Activated CD4-positive, CD25-positive, alpha-beta regulatory T cell treated with anti-CD3 and anti-CD28 coated beads, Interleukin-2, amount 50 U/mL, for 72 hours (primary cell): ENCODE results near the gene CCDC122.

Experiments
- DNase-seq: peaks from one replicate; pipeline ENCODE4 v3.0.0; 2021

The CCDC122 gene

GRCh38 chr13:43799191-43799590 is 80.3 kb downstream of the CCDC122 start:
- DNase-seq = no peak

DNA sequence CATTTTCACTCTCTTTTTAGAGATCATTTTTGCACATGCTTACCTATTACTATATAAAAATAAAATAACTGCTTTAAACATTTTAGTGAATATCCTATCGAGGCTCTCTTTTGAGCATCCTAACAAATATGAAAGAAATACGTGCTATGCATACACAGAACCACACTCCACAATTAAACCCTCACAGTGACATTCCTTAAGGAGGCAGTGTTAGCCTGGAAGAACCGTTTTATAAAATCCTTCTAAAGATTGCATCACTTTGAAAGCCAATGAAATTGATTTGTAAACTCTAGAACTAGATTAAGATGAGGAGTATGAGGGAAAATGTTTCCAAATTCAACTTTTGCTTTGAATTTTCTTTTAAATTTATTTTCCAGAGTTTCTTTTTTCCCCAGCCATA is 81.7 kb downstream of the CCDC122 start:
- no peak for DNase-seq

GRCh38 chr13:43797159-43797558 is 82.4 kb downstream of the CCDC122 start:
- no peak for DNase-seq

- DNase-seq = no peak
Measured at GRCh38 chr13:43794416-43794815, 85.1 kb downstream of the CCDC122 start.

GRCh38 chr13:43792076-43792881 is 87.3 kb downstream of the CCDC122 start:
- no peak for DNase-seq

DNA sequence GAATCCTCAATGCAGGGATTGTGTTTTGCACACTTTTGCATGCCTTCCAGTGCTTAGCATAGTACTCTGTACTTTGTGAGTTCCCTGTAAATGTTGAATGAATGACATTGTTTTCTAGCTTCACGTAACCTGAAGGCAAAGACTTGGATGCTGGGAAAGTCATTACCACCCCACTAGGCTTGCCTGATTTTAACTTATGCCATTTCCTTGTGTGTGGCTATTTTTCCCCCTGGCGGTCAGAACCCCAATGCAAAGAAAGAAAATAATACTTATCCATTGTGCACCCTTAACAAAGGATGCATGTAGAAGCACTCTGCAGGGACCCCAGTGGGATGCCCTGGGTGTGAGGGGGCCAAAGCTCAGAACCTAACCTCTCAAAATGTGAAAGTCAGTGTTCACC is 91.5 kb downstream of the CCDC122 start:
- DNase-seq = no peak

GRCh38 chr13:43787518-43787891 is 92.0 kb downstream of the CCDC122 start:
- DNase-seq = no peak

DNA sequence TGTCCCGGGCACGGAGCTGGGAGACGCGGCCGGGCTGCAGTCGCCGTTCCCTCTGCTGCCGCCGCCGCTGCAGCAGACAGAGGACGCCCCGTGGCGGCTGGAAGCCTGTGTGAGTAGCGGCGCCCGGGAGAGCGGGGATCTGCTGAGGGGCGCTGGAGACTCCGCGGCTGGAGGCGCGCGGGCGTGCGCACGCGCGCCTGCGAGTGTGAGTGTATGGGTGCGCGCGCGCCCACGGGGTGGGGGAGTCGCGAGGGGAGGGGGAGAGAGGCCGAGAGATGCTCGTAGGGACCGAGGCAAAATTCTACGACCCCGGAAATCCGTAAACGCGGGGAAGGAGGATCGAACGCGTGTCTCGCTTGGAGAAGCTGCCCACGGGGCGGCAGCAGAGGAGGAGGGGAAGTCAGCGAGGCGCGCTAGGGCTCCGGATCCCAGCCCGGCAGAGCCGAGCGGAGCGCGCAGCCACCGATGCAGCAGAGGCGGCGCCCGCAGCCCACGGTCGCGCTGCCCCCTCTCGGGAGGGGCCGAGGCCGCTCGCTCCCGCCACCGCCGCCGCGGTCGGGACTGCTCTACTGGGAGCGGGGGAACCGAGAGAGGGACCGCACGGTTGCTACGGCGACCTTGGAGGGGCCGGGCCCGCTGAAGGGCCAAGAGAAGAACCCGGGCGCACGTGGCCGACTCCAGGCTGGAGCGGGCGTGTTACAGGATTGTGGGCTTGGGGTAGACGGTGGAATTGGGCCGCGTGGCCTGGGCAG is 92.6 kb downstream of the CCDC122 start, which contains the start of gene ENOX1:
Gene ENOX1 (minus strand): TSS at position 207 of the 752 bp plus-strand sequence.
- DNase-seq = peak; percentile 34

DNA sequence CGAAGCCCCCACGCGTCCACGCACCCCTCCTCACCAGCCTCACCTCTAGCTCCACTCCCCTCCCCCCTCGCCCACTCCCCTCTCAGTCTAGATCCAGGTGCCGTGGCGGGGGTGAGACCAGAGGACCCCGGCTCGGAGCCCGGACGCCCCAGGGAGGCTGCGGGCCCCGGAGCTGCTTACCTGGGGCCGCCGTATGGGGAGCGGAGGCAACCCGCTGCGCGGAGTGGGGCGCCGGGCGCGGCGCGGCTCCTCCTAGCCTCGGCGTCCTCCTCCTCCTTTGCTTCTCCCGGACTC is 93.1 kb downstream of the CCDC122 start:
- no peak for DNase-seq
